ENCODE measurements around the gene SDHB. TPM values are rescaled to one million over a fixed set of nuclear protein-coding genes. Genes with fewer than 3 reads are reported as not detected.

The SDHB gene
- total and polyA plus RNA-seq, 2 of the 13 experiments (the other 11 are each of a cell fraction or from before 2014, with no cell fraction given), result 136 to 142 TPM

GRCh38 chr1:17047924-17048323 lies 5.9 kb downstream of the SDHB start:
- TF ChIP-seq MIER3 (CRISPR knock-in tag; IDR thresholded peaks at IDR 0.05; ENCODE audit: borderline replicate concordance) (no peak), ZNF274 (CRISPR knock-in tag; IDR thresholded peaks at IDR 0.05) (no peak)
- 99% methylated on average over 5 of the region's 5 CpGs for WGBS (ENCODE audit: low lambda C conversion rate)
- intact Hi-C loops (cut with micrococcal nuclease; ENCODE audit: unreplicated experiment) (no loop called here), in situ Hi-C loops (cut with HindIII; ENCODE audit: extremely low pct_ligation_motif_present, low pct_unique_long_range_greater_than_20kb) (loop anchor here (5.0 kb wide), 1 partner anchor 91 kb away; no protein-coding TSS in a partner anchor)
- BruUV-seq (replicated peaks), result no TSS peak
- FAIRE-seq, result no peak
- Histone ChIP-seq H3K4me3 (replicated peaks in 1 of 3; ENCODE audit: insufficient read depth in 1 of 3, low read depth in 2 of 3, low read length in 3 of 3) (no peak overlapping the region), H3K4me2 (ENCODE audit: low read depth, low read length) (no peak overlapping the region), H3K9me3 (ENCODE audit: low read length) (no peaks in the 10 kb centered on the region), H3K4me1 (ENCODE audit: insufficient read depth, low read length) (peaks cover 25% of the 10 kb centered on the region), H3K27me3 (ENCODE audit: control insufficient read depth in 1 of 2, insufficient read depth in 2 of 2, low read length in 2 of 2) (no peaks in the 10 kb centered on the region), H2AFZ (ENCODE audit: low read length) (no peak overlapping the region), H3K36me3 (replicated peaks in 1 of 2; ENCODE audit: control insufficient read depth in 1 of 2, insufficient read depth in 2 of 2, low read length in 2 of 2) (peaks cover 7 to 24% of the 10 kb centered on the region in 2 experiments), H3K27ac (ENCODE audit: extremely low read length, insufficient read depth, low read length) (no peak overlapping the region), H3K79me2 (ENCODE audit: insufficient read depth, low read length) (peaks cover 20% of the 10 kb centered on the region), H3K9ac (ENCODE audit: insufficient read depth, low read depth, low read length) (no peak overlapping the region), H4K20me1 (ENCODE audit: insufficient read depth, low read length) (no peaks in the 10 kb centered on the region)
- no peak for ATAC-seq
- CTCF ChIA-PET (ENCODE audit: low intra/inter-chr PET ratio, low total read pairs), result no interaction called here
- POLR2A ChIA-PET, result no interaction called here
- DNase-seq (ENCODE audit: low spot score), result no peak

DNA sequence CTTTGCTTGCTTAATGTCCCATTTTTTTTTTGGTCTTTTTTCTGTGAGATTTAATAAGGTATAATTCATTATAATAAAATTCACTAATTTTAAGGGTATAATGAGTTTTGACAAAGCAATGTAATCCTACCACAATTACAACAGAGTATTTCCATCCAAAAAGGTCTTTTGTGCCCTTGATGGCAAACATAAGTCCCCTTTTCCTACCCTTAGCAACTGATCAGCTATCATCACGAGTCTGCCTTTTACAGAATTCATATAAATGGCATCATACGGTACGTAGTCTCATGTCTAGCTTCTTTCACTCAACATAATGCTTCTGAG lies 7.5 kb downstream of the SDHB start:
- ATAC-seq, result no peak
- Histone ChIP-seq H3K4me1 (ENCODE audit: insufficient read depth, low read length) (peaks cover 9% of the 10 kb centered on the region), H3K27me3 (ENCODE audit: control insufficient read depth in 1 of 2, insufficient read depth in 2 of 2, low read length in 2 of 2) (no peaks in the 10 kb centered on the region), H3K79me2 (ENCODE audit: insufficient read depth, low read length) (peaks cover 12% of the 10 kb centered on the region), H3K4me3 (replicated peaks in 1 of 3; ENCODE audit: insufficient read depth in 1 of 3, low read depth in 2 of 3, low read length in 3 of 3) (no peak overlapping the region), H3K27ac (ENCODE audit: extremely low read length, insufficient read depth, low read length) (no peak overlapping the region), H2AFZ (ENCODE audit: low read length) (no peak overlapping the region), H3K9ac (ENCODE audit: insufficient read depth, low read depth, low read length) (no peak overlapping the region), H3K4me2 (ENCODE audit: low read depth, low read length) (no peak overlapping the region), H3K9me3 (ENCODE audit: low read length) (no peaks in the 10 kb centered on the region), H4K20me1 (ENCODE audit: insufficient read depth, low read length) (no peaks in the 10 kb centered on the region), H3K36me3 (replicated peaks in 1 of 2; ENCODE audit: control insufficient read depth in 1 of 2, insufficient read depth in 2 of 2, low read length in 2 of 2) (peaks cover 9 to 34% of the 10 kb centered on the region in 2 experiments)
- in situ Hi-C loops (cut with HindIII; ENCODE audit: extremely low pct_ligation_motif_present, low pct_unique_long_range_greater_than_20kb), result loop anchor here (5.0 kb wide), 1 partner anchor 89 kb away; no protein-coding TSS in a partner anchor
- no peak for DNase-seq (ENCODE audit: low spot score)
- intact Hi-C loops (cut with micrococcal nuclease; ENCODE audit: unreplicated experiment), result loop anchor here (1.0 kb wide), 1 partner anchor 95 kb away; no protein-coding TSS in a partner anchor
- 84% methylated on average over 3 of the region's 3 CpGs for WGBS (ENCODE audit: low lambda C conversion rate)
- FAIRE-seq, result no peak
- ChIA-PET POLR2A (no interaction called here), CTCF (ENCODE audit: low intra/inter-chr PET ratio, low total read pairs) (interaction anchor here (2.4 to 2.9 kb wide), 2 partner anchors 82 to 95 kb away, joined by 11 to 26 read pairs; no protein-coding TSS in a partner anchor)
- BruUV-seq (replicated peaks), result no TSS peak
- TF ChIP-seq SIX4 (CRISPR knock-in tag; IDR thresholded peaks at IDR 0.05) (no peak), PRDM4 (CRISPR knock-in tag; IDR thresholded peaks at IDR 0.05; ENCODE audit: borderline replicate concordance) (no peak), RARA (CRISPR knock-in tag; IDR thresholded peaks at IDR 0.05) (no peak), MTA1 (CRISPR knock-in tag; IDR thresholded peaks at IDR 0.05; ENCODE audit: borderline replicate concordance) (no peak), MIER3 (CRISPR knock-in tag; IDR thresholded peaks at IDR 0.05; ENCODE audit: borderline replicate concordance) (no peak), ZNF543 (CRISPR knock-in tag; IDR thresholded peaks at IDR 0.05) (no peak)
- TF ChIP-seq, protein P1, sequence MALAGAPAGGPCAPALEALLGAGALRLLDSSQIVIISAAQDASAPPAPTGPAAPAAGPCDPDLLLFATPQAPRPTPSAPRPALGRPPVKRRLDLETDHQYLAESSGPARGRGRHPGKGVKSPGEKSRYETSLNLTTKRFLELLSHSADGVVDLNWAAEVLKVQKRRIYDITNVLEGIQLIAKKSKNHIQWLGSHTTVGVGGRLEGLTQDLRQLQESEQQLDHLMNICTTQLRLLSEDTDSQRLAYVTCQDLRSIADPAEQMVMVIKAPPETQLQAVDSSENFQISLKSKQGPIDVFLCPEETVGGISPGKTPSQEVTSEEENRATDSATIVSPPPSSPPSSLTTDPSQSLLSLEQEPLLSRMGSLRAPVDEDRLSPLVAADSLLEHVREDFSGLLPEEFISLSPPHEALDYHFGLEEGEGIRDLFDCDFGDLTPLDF (CRISPR knock-in tag; IDR thresholded peaks at IDR 0.05), result no peak
- TF ChIP-seq, protein P2, sequence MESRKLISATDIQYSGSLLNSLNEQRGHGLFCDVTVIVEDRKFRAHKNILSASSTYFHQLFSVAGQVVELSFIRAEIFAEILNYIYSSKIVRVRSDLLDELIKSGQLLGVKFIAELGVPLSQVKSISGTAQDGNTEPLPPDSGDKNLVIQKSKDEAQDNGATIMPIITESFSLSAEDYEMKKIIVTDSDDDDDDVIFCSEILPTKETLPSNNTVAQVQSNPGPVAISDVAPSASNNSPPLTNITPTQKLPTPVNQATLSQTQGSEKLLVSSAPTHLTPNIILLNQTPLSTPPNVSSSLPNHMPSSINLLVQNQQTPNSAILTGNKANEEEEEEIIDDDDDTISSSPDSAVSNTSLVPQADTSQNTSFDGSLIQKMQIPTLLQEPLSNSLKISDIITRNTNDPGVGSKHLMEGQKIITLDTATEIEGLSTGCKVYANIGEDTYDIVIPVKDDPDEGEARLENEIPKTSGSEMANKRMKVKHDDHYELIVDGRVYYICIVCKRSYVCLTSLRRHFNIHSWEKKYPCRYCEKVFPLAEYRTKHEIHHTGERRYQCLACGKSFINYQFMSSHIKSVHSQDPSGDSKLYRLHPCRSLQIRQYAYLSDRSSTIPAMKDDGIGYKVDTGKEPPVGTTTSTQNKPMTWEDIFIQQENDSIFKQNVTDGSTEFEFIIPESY (CRISPR knock-in tag; IDR thresholded peaks at IDR 0.05), result no peak
- TF ChIP-seq, protein P3, sequence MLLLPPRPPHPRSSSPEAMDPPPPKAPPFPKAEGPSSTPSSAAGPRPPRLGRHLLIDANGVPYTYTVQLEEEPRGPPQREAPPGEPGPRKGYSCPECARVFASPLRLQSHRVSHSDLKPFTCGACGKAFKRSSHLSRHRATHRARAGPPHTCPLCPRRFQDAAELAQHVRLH (CRISPR knock-in tag; IDR thresholded peaks at IDR 0.05; ENCODE audit: borderline replicate concordance, low read depth), result no peak
- TF ChIP-seq, protein P4, sequence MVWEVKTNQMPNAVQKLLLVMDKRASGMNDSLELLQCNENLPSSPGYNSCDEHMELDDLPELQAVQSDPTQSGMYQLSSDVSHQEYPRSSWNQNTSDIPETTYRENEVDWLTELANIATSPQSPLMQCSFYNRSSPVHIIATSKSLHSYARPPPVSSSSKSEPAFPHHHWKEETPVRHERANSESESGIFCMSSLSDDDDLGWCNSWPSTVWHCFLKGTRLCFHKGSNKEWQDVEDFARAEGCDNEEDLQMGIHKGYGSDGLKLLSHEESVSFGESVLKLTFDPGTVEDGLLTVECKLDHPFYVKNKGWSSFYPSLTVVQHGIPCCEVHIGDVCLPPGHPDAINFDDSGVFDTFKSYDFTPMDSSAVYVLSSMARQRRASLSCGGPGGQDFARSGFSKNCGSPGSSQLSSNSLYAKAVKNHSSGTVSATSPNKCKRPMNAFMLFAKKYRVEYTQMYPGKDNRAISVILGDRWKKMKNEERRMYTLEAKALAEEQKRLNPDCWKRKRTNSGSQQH (CRISPR knock-in tag; IDR thresholded peaks at IDR 0.05; ENCODE audit: low read depth), result no peak

Measured in HepG2 (cell line).